MM.1S (cell line): ENCODE measurements around the gene TMEM175.

Experiments
- DNase-seq: peaks from one replicate; pipeline ENCODE4 v3.0.0-alpha.2; 2015
- H2AFZ ChIP-seq: fragments of 300-600 bp; sonication (generic); 2 replicates; pipeline ENCODE4 v1.6.0; 2016; ENCODE audit warnings: antibody characterized with exemption, low read length
- H3F3A ChIP-seq: fragments of 300-600 bp; sonication (generic); 2 replicates; pipeline ENCODE4 v1.6.1; 2016; ENCODE audit warnings: mild to moderate bottlenecking, antibody characterized with exemption, low read length, moderate library complexity, mixed read lengths; ENCODE audit not compliant: insufficient read depth
- H3K27ac ChIP-seq: fragments of 300-600 bp; sonication (generic); 2 replicates; pipeline ENCODE4 v1.5.1; 2016; ENCODE audit warnings: mild to moderate bottlenecking, low read length
- H3K27me3 ChIP-seq: fragments of 300-600 bp; sonication (generic); replicated peaks from 2 replicates; pipeline ENCODE4 v1.6.0; 2016; ENCODE audit warnings: low read length; ENCODE audit not compliant: insufficient read depth
- H3K36me3 ChIP-seq: fragments of 300-600 bp; sonication (generic); replicated peaks from 2 replicates; pipeline ENCODE4 v1.6.1; 2016; ENCODE audit warnings: mild to moderate bottlenecking, low read length, mixed read lengths; ENCODE audit not compliant: insufficient read depth
- H3K4me1 ChIP-seq: fragments of 300-600 bp; sonication (generic); 2 replicates; pipeline ENCODE4 v1.6.1; 2016; ENCODE audit warnings: low read length, mixed read lengths
- H3K4me2 ChIP-seq: fragments of 300-600 bp; sonication (generic); 2 replicates; pipeline ENCODE4 v1.6.0; 2016; ENCODE audit warnings: low read depth, low read length
- H3K4me3 ChIP-seq: fragments of 300-600 bp; sonication (generic); 2 replicates; pipeline ENCODE4 v1.5.1; 2016; ENCODE audit warnings: low read length, mixed read lengths
- H3K79me2 ChIP-seq: fragments of 300-600 bp; sonication (generic); 2 replicates; pipeline ENCODE4 v1.6.1; 2016; ENCODE audit warnings: mixed run types, low read length, mixed read lengths
- H3K9ac ChIP-seq: fragments of 300-600 bp; sonication (generic); 2 replicates; pipeline ENCODE4 v1.6.1; 2016; ENCODE audit warnings: low read length, mixed read lengths
- H3K9me2 ChIP-seq: fragments of 300-600 bp; sonication (generic); replicated peaks from 2 replicates; pipeline ENCODE4 v1.6.1; 2016; ENCODE audit warnings: mild to moderate bottlenecking, low read length, mixed read lengths; ENCODE audit not compliant: insufficient read depth
- H3K9me3 ChIP-seq: fragments of 300-600 bp; sonication (generic); replicated peaks from 2 replicates; pipeline ENCODE4 v1.6.1; 2016; ENCODE audit warnings: mild to moderate bottlenecking, low read length, mixed read lengths; ENCODE audit not compliant: insufficient read depth
- H4K20me1 ChIP-seq: fragments of 300-600 bp; sonication (generic); 2 replicates; pipeline ENCODE4 v1.6.1; 2016; ENCODE audit warnings: mild to moderate bottlenecking, low read length, moderate library complexity, mixed read lengths; ENCODE audit not compliant: insufficient read depth
- CTCF ChIP-seq: fragments of 300-600 bp; sonication (generic); IDR thresholded peaks from 2 replicates; pipeline ENCODE4 v1.5.1; 2016; ENCODE audit warnings: antibody characterized with exemption, low read length, mixed read lengths
- EZH2 ChIP-seq: fragments of 300-600 bp; sonication (generic); optimal IDR thresholded peaks from 2 replicates; pipeline ENCODE3; 2017; ENCODE audit warnings: low read depth, mild to moderate bottlenecking, antibody characterized with exemption, low read length, mixed read lengths
- EZH2phosphoT487 ChIP-seq: fragments of 300-600 bp; sonication (generic); IDR thresholded peaks from 2 replicates; pipeline ENCODE4 v1.6.1; 2018; ENCODE audit warnings: antibody characterized with exemption, low read length

Gene TMEM175

GRCh38 chr4:909131-909571 is 23.1 kb upstream of the TMEM175 start:
- H4K20me1 ChIP-seq, result 0 out of 2 replicates have a peak, but pooled peaks cover 4% of the 10 kb centered on the region
- no peaks in the 10 kb centered on the region for H3K9me3 ChIP-seq
- no peaks in the 10 kb centered on the region for H3F3A ChIP-seq
- H3K9me2 ChIP-seq, result no peaks in the 10 kb centered on the region
- no peak overlapping the region for H3K4me3 ChIP-seq
- no peaks in the 10 kb centered on the region for H3K27me3 ChIP-seq
- DNase-seq, result no peak
- no peak overlapping the region for H3K9ac ChIP-seq
- no peak overlapping the region for H3K27ac ChIP-seq
- no peak overlapping the region for H2AFZ ChIP-seq
- no peak for TF ChIP-seq CTCF
- no peak for TF ChIP-seq EZH2
- TF ChIP-seq EZH2phosphoT487, result no peak
- peaks cover 35% of the 10 kb centered on the region for H3K79me2 ChIP-seq
- H3K4me2 ChIP-seq, result no peak overlapping the region
- no peaks in the 10 kb centered on the region for H3K4me1 ChIP-seq
- H3K36me3 ChIP-seq, result peaks cover 3% of the 10 kb centered on the region; the same call in 1 of the 2 replicates

- Histone ChIP-seq H3K4me1 (no peaks in the 10 kb centered on the region), H3K9me3 (no peaks in the 10 kb centered on the region), H3K4me2 (no peak overlapping the region), H3K9me2 (no peaks in the 10 kb centered on the region), H3K27me3 (no peaks in the 10 kb centered on the region), H3F3A (no peaks in the 10 kb centered on the region), H3K79me2 (peaks cover 41% of the 10 kb centered on the region), H3K36me3 (peaks cover under 1% of the 10 kb centered on the region; the same call in 1 of the 2 replicates), H3K27ac (no peak overlapping the region), H2AFZ (no peak overlapping the region), H4K20me1 (0 out of 2 replicates have a peak, but pooled peaks cover 4% of the 10 kb centered on the region), H3K9ac (no peak overlapping the region), H3K4me3 (no peak overlapping the region)
- TF ChIP-seq CTCF (no peak), EZH2phosphoT487 (no peak), EZH2 (no peak)
- no peak for DNase-seq
Measured at GRCh38 chr4:909821-910220, 22.4 kb upstream of the TMEM175 start.

DNA sequence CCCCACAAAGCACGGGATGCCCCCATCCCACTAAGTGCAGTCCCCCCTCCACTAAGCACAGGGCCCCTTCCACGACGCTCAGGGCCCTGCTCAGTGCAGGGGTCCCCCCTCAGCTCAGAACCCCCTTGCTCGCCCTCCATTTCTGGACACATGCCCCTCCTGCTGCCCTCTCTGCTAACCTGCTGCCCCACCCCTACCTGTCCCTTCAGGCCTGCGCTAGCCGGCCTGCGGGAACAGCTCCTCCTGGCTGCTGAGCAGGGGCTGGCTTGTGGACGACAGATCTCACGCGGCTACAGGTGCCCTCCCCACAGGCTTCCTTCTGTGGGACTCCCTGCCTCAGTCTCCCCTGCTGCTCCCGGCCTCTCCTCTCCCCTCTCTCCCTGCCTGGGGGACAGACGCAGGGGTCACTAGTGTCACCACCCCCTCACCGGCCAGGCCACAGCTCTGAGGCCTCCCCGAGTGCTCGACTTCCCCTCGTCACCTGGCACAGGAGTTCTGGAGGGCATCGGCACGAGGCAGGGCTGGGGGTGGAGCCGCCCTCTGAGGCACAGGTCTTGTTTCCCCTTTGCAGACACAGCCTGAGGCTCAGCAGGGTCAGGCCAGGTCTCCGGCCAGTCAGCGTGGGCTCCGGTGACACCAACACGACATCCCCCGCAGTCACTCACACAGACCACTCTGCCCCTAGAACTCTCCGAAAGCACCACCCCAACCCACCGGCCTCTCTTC is 21.7 kb upstream of the TMEM175 start:
- Histone ChIP-seq H3K27ac (no peak overlapping the region), H4K20me1 (0 out of 2 replicates have a peak, but pooled peaks cover 4% of the 10 kb centered on the region), H3K36me3 (no peaks in the 10 kb centered on the region; the same call in 1 of the 2 replicates), H3K9me2 (no peaks in the 10 kb centered on the region), H3K9ac (no peak overlapping the region), H3K4me1 (no peaks in the 10 kb centered on the region), H3K9me3 (no peaks in the 10 kb centered on the region), H3K4me3 (no peak overlapping the region), H3K79me2 (peaks cover 48% of the 10 kb centered on the region), H3K27me3 (no peaks in the 10 kb centered on the region), H3F3A (no peaks in the 10 kb centered on the region), H3K4me2 (no peak overlapping the region), H2AFZ (no peak overlapping the region)
- TF ChIP-seq EZH2 (no peak), CTCF (no peak), EZH2phosphoT487 (no peak)
- DNase-seq, result no peak
